Stimulated activated CD8-positive, alpha-beta memory T cell treated with anti-CD3 and anti-CD28 coated beads, Interleukin-15, amount 100 ng/mL, for 24 hours (primary cell): Measurements from ENCODE around the gene TMEM181.
"Not testable (repeated sequence)": the region's sequence is repeated elsewhere in the genome, so short reads cannot be mapped to it uniquely, and the experiment has no call there.

Experiments used
- DNase-seq: peaks from one replicate; pipeline ENCODE4 v3.0.0-alpha.2; 2020; ENCODE audit warnings: low read depth

TMEM181 gene, protein sequence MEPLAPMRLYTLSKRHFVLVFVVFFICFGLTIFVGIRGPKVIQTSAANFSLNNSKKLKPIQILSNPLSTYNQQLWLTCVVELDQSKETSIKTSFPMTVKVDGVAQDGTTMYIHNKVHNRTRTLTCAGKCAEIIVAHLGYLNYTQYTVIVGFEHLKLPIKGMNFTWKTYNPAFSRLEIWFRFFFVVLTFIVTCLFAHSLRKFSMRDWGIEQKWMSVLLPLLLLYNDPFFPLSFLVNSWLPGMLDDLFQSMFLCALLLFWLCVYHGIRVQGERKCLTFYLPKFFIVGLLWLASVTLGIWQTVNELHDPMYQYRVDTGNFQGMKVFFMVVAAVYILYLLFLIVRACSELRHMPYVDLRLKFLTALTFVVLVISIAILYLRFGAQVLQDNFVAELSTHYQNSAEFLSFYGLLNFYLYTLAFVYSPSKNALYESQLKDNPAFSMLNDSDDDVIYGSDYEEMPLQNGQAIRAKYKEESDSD

DNA sequence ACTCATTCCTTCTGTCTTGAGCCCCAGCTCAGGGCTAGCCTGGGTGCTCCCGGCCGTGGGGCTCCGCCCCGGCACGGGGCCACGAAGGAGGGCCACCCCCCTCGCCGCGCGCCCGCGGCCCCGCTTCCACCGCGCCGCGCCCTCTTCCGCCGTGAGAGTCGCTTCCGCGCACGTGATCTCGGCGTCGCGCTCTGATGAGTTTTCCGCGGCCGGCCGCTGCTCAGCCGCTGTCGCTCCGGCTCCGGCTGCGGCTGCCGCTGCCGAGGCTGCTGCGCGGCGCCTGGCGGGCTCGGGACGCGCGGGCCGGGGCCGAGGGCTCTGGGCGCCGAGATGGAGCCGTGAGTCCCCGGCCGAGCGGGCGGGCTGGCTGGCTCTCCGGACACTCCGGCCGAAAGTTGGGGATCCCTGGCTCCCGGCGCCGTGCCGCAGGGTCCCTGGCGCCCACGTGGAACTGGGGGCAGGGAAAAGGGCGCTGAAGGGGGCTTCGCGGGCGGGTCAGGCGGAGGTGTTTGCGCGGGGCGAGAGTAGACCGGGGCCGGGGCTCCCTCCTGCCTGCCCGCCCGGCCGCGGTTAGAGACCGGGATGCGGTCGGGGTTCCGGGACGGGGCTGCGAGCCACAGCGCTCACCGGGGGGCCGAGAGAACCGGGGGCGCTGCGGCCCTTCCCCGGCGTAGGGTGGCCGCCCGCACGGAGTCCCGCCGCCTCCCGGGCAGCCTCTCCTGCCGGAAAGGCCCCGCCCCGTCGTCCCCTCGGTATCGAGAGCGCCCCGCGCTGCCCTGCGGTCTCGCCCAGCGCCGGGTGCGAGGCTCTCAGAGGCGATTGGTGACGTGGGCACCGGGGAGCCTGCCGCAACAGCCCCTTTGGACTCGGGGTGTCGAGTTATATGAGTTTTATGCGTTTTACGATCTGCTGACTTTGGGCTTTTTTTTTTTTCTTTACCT lies at the start of gene TMEM181:
TSS of gene TMEM181 (plus strand) at position 197 of the 941 bp plus-strand sequence. CDS start at position 331, 134 bp downstream.
- peak; percentile 76 for DNase-seq

DNA sequence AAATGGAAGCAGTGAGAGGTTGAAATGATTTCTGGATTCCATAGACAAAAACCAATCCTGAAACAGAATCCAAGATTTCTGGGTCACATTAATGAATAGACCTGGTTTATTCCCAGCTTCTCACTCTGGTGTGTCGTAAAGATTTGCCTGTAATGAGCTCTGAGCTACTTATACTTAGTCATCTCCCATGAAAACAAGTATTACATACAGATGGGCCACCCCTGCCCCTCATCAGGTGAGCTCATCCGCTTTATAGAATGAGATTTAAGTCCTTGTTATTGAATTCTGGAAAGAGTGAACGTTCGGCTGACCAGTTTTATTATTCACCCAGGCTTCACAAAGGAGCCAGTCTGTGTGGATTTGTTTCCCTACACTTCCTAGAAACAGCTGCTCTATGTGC lies 47.1 kb upstream of the TMEM181 start:
- no peak for DNase-seq

DNA sequence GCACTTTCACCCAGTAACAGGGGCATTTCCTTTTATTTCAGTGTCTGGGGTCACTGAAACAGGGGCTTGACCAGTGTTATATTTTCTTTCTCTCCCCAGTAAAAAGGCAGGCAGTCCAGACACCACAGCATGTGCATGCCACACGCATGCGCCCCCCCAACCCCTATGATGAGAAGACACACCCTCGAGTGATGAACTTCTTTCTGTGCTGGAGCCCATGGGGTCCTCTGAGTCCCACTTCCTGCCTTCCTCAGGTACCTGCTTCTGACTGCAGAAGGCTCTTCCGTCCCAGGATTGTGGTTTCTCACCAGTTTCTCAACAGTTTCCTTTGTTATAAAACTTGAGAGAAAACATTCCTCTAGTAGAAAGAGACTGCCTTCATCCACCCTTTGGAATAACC lies 45.7 kb upstream of the TMEM181 start:
- no peak for DNase-seq

DNA sequence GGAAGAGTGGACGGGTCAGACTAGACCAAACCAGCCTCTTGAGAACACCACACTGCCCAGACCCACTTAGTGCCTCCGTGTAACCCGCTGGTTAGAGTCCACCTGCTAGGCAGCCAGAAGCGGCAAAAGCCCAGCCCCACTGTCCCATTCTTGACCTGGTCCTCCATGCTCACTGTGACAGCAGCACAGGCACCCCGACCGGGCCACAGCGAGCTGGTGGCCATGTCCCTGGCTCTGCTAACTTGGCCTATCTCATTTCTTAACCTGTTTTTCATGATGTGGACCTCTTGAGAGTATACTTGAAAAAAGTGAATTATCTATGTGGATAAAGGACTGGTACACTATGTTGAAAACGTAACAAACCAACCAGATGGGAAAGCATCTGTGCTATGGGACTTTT lies 44.9 kb upstream of the TMEM181 start:
- DNase-seq, result no peak

DNA sequence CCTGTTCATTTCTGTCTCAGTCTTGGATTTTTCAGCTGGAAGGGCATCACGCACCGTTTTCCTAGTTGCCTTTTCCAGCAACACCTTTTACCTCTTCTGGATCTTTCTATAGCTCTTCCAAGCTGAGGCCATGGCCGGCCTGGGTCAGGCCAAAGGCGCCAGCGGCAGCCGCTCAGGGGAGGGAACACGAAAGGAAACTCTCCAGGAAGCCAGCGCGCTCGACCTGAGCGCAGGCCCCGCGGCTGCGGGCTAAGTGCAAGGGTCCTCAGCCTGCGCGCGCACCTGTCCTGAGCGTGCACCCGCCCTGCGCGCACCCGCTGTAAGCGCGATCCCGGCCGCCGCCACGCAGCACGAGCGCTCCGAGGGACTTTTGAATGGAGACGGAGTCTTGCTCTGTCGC lies 43.8 kb upstream of the TMEM181 start:
- DNase-seq, result no peak

DNA sequence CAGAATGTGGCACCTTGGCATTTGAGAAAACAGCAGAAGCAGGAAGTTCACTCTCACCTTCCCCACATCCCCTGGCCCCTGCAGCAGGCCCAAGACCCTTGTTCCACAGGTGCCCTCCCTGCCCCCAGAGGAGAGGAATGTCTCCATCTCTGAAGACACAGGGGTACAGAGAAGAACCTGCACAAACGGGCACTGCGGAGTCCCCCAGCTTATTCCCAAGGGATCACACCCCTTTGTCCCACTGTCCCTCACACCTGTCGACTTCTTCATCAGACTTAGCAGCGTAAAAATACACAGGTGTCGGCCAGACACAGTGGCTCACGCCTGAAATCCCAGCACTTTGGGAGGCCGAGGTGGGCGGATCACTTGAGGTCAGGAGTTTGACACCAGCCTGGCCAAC lies 42.9 kb upstream of the TMEM181 start:
- DNase-seq, result no peak

DNA sequence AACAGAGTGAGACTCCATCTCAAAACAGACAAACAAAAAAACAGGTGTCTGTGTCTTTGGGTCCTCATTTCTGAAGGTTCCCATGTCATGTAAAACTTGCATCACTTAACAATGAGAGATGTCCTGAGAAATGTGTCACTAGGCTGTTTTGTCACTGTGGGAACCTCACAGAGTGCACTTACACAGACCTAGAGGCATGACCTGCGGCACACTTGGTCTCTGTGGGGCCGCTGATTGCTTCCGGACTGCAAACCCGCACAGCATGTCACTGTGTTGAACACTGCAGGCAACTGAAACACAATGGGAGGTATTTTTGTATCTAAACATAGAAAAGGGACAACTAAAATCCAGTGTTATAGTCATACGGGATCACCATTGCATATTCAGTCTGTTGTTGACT lies 42.3 kb upstream of the TMEM181 start:
- no peak for DNase-seq

DNA sequence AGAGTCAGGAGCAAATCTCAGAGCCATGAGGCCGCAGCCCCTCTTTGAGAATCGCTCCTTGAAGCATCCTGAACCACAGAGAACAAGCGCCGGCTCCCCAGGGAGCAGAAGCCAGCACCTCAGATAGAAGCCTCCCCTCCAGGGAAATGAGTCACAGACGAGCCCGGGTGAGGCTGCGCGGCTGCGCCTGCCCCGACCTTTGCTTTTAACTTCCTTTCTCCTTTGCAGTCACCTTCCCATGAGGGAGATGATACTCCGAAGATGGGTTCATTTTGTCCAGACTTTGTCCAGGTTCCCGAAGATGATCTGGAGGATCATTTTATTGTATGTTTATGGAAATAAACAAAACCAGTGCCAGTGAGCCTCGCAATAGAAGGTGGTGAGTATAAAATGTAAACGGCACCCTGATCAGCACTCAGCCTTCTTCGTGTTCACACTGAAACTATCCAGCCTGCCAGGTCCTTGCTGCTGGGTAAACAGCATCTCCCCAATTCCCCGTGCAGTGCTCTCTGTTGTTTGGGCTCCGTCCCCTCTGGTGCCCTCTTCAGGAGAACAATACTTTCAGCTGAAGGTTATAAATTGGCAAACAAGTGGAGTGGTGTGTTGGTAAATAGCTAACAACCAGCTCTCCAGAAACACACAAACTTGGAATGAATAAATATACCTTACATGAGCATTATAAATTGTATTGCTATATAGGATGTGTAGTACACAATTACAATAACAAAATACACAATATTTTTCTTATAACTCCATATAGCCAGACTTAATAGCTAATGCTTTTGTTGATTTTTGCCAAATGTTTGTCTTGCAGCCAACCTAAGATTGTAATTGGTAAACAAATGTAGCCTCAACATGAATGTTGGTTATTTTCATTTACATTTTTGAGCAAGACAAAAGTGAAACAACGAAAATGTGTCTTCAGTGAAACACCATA lies 41.4 kb upstream of the TMEM181 start:
- no peak for DNase-seq

DNA sequence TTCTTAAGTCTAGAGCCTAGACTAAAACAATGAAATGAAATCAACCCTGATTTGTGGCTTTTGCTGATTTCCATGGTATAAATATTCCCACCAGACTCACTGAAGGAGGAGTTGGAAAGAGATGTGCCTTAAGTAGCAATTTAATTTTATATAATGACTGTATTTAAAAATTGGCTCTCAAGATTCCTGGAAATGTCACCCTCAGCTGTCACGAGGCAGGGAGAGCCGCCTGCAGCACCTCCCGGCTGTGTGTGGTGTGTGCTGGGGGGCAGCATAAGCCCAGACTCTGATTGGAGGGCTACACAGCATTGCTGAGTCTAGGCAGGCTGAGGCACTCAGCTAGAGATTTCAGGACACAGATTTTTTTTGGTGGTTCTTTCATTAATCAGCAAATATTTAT lies 40.6 kb upstream of the TMEM181 start:
- no peak for DNase-seq

DNA sequence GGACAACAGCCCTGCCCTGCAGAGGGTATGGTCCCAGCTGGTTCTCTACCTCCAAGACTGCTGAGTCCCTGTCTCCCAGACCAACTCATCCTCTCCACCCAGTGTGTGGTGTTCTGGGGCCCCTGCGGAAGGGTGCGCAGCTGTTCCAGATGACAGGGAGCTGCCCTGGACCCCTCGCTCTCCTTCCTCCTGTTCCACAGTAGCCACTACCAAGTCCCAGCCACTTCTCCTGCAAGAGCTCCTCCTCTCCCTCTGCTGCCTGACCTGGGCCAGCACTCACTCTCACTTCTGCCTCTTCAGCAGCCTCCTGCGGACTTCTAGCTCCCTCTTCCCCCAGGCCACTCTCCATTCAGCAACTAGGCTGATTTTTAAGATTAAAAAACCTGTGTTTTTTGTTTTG lies 40.1 kb upstream of the TMEM181 start:
- DNase-seq, result no peak

DNA sequence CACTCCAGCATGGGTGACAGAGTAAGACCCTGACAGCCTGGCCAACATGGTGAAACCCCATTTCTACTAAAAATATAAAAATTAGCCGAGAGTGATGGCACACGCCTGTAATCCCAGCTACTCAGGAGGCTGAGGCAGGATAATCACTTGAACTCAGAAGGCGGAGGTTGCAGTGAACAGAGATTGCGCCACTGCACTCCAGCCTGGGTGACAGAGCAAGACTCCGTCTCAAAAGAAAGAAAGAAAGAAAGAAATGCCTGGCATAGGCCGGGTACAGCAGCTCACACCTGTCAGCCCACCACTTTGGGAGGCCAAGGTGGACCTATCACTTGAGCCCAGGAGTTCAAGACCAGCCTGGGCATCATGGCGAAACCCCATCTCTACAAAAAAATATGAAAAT lies 38.9 kb upstream of the TMEM181 start:
- not testable (repeated sequence) for DNase-seq

DNA sequence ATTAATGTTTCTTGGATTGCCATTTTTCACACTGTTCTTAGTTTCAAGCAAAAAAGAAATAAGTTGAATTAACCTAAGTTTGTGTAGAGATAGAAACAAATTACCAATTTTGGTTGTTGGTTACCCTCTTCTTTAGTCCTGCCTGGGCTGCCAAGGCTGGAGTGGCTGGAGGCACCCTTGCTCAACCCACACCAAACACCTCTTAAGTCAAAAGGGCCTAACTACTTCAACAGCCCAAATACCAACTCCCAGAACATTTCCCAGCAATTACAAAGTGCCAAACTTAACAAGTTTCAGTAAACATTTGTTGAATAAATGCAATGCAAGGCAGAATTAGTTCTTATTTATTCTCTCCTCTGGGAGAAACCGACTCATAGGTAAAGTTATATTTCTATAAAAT lies 38.1 kb upstream of the TMEM181 start:
- no peak for DNase-seq

DNA sequence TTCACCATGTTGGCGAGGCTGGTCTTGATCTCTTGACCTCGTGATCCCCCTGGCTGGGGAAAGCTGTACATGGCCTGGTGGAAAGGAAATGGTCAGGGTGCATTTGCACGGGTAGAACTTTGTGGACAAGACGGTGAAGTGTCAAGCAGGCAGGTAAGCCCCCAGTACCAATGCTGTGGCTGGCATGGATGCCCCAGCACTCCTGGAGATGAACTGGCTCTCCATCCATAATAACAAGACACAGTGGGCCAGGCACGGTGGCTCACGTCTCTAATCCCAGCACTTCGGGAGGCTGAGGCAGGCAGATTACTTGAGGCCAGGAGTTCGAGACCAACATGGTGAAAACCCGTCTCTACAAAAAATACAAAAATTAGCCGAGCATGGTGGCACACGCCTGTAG lies 37.3 kb upstream of the TMEM181 start:
- no peak for DNase-seq

DNA sequence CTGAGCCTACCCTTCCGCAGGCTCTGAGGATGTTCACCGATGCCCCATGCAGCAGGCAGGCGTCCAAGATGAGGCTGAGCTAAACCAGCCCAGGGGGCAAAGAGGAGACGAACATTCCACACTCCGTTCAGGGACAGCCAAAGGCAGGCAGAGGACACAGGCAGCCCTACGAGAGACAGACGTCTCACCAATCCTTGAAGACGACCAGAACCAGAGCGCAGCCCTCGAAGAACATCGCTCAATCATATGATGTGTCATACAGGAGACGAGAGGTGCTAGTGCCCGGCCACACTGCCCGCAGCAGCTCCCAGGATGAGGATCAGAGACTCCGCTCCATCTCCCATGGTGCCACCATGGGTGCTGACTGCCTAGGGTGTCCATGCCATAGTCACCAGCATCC lies 35.6 kb upstream of the TMEM181 start:
- no peak for DNase-seq

DNA sequence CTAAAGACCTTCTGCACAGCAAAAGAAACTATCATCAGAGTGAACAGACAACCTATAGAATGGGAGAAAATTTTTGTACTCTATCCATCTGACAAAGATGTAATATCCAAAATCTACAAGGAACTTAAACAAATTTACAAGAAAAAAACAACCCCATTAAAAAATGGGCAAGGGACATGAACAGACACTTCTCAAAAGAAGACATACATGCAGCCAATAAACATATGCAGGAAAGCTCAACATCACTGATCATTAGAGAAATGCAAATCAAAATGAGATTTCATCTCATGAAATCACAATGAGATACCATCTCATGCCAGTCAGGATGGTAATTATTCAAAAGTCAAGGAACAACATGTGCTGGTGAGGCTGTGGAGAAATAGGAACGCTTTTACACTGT lies 32.0 kb upstream of the TMEM181 start:
- DNase-seq, result not testable (repeated sequence)

DNA sequence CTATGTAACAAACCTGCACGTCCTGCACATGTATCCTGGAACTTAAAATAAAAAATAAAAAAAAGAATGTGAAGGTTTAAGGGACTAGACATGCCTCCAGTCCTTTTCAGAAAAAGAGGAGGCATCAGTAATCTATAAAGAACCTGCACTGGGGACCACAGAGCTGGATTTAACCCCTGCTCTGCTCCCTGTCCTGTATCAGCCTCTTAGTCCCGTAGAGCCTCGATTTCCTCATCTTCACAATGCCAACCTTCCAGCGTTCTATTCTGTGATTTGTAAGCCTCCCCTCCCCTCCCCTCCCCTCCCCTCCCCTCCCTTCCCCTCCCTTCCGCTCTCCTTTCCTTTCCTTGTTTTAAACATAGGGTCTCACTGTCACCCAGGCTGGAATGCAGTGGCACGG lies 31.1 kb upstream of the TMEM181 start:
- no peak for DNase-seq

DNA sequence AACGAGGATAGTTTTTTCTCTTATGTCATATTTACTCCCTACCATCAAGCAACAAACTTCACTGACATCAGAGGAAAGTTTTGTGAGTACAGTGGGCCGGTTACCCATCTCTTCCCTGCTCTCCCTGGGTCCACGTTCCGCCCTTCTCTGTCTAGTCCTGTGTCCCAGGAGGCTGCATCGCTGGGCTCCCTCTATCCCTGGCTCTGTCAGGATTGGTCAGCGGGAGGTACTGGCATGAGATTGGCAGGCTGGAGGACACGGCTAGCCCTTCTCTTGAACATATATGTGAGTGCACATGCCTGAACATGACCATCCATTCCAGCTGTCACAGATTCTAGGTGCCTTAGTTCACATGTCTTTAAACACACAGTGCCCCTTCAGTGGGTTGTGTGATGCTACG lies 30.3 kb upstream of the TMEM181 start:
- DNase-seq, result no peak

DNA sequence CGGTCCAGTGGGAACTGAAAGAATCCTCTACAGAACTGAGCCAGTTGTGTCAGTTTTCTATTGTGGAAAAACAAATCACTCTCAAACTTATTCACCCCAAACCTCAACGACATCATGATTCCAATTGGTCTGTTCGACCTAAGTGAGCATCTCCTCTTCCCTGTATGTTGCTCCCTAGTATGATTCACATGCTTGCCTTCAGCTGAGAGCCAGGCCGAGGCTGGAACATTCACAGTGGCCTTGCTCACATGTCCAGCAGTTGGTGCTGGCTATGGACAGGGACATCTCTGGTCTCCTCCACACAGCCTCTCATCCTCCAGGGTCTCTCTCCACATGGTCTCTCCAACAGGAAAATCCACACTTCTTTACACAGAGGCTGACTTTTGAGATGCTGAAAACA lies 28.3 kb upstream of the TMEM181 start:
- DNase-seq, result no peak

DNA sequence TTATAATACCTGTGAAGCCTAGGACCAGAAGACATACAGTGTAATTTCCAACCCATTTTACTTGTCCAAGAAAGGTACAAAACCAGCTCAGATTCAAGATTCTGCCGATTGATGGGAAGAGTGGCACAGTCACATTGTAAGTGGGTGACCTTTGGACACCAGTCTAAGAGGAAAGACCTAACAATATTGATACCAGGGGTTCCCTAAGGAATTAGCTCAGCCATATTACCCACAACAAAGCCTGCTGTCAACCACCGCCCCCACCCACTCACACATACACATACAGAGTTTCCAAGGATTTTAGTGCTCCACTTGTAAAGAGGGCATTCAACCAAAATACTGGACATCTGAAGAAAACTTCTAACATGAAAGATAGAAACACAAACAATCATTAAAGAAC lies 27.9 kb upstream of the TMEM181 start:
- no peak for DNase-seq

DNA sequence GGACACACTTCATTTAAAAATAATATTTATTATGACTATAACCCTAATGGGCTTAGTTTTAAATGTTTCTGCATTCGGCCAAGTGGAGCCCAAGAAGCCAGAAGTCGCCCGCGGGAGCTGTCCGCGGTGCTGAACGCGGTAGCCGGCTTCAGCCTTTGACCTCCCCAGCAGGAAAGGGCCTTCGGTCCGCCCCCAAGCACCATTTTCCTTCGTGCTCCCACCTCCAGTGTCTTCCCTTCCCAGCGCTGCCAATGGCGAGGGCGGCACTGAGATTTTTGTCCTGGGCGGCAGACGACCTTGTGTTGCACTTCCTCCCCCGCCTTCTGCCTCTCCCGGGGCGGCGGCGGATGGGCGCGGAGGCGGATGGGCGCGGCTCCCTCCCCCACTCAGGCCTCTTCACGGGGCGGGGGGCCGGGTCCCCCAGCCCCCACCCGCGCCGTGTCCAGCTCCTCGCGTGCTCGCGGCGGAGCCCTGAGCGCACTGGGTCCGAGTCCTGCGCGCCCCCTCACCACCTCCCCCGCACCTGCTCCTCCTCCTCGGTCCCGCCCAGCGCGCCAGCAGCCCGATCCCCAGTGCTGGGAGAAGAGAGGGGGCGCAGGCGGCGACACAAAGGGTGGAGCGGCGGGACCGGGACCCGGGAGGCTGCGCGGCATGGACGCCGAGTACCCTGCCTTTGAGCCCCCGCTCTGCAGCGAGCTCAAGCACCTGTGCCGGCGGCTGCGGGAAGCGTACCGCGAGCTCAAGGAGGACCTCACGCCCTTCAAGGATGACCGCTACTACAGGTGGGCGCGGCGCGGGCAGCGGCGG lies 23.6 kb upstream of the TMEM181 start:
- peak; percentile 33 for DNase-seq
